Activated CD8-positive, alpha-beta T cell treated with anti-CD3 and anti-CD28 coated beads for 36 hours (primary cell): ENCODE measurements around the gene HOMER3. TPM values are rescaled to one million over a fixed set of nuclear protein-coding genes. Genes with fewer than 3 reads are reported as not detected.

Experiments
- ATAC-seq: fragments of 200-7000 bp; cut with Tn5 transposase; one replicate; pipeline ENCODE4 v1.10.0; 2021; ENCODE audit warnings: mild to moderate bottlenecking, moderate library complexity
- CTCF ChIA-PET: fragments of 350-600 bp; sonication (Branson Sonifier 250); formaldehyde crosslinking; loops from one replicate; lab custom pipeline; 2021; ENCODE audit warnings: antibody characterized with exemption; lab: Charles Lee
- POLR2A ChIA-PET: fragments of 350-600 bp; sonication (Branson Sonifier 250); formaldehyde crosslinking; loops from one replicate; lab custom pipeline; 2021; ENCODE audit warnings: antibody characterized with exemption; lab: Charles Lee
- DNase-seq: peaks from one replicate; pipeline ENCODE4 v3.0.0-alpha.2; 2020
- H3K27ac Mint-ChIP-seq: one replicate; pipeline ENCODE4 v1.8.0; 2021; ENCODE audit warnings: mild to moderate bottlenecking, mixed read lengths
- H3K27me3 Mint-ChIP-seq: one replicate; pipeline ENCODE4 v1.8.0; 2021; ENCODE audit warnings: mixed read lengths
- H3K36me3 Mint-ChIP-seq: one replicate; pipeline ENCODE4 v1.8.0; 2021; ENCODE audit warnings: low read depth, mixed read lengths
- H3K4me1 Mint-ChIP-seq: one replicate; pipeline ENCODE4 v1.8.0; 2021; ENCODE audit warnings: low read depth, mixed read lengths
- H3K4me3 Mint-ChIP-seq: one replicate; pipeline ENCODE4 v1.8.0; 2021; ENCODE audit warnings: mild to moderate bottlenecking, moderate library complexity, mixed read lengths
- H3K9me3 Mint-ChIP-seq: one replicate; pipeline ENCODE4 v1.8.0; 2021; ENCODE audit warnings: mixed read lengths
- intact Hi-C: fragments of 100-400 bp; cut with micrococcal nuclease; formaldehyde crosslinking; loops from one replicate; pipeline ENCODE4 v1.10.0; 2022
- total RNA-seq, 2 experiments: library from RNA; stranded (reverse); gene quantifications; one replicate each; pipeline ENCODE4 v1.2.3, GENCODE V29; 2021
- TF ChIP-seq, protein P1 (sequence below): fragments of 200-600 bp; IDR thresholded peaks from one replicate; pipeline ENCODE4 v1.8.0; 2022; ENCODE audit warnings: antibody characterized with exemption, mild to moderate bottlenecking

Gene HOMER3
- total RNA-seq, 2 experiments from 2014 or later = 0.36 to 0.51 TPM

DNA sequence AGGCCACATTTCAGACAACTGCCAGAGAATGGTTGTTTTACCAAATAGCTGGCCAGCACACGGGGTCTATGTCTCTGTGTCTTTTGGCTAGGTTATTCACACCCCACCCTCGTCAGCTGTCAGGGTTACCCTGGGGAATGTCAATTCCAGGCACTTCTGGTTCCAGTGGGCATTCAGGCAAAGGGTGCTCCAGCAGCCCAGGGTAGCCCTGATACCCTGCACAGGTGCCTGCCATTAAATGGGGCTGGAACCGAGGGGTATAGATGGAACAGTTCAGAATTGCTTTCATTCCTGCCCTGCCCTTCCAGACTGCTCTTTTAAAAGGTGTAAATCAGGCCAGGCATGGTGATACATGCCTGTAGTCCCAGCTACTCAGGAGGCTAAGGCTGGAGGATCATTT, 43.2 kb upstream of the HOMER3 start:
- Mint-ChIP-seq H3K27ac (no peak overlapping the region), H3K9me3 (no peaks in the 10 kb centered on the region), H3K36me3 (no peaks in the 10 kb centered on the region), H3K4me1 (no peaks in the 10 kb centered on the region), H3K27me3 (peaks cover 12% of the 10 kb centered on the region), H3K4me3 (no peak overlapping the region)
- CTCF ChIA-PET = no interaction called here
- DNase-seq (no peak), ATAC-seq (no peak)
- TF ChIP-seq, protein P1, sequence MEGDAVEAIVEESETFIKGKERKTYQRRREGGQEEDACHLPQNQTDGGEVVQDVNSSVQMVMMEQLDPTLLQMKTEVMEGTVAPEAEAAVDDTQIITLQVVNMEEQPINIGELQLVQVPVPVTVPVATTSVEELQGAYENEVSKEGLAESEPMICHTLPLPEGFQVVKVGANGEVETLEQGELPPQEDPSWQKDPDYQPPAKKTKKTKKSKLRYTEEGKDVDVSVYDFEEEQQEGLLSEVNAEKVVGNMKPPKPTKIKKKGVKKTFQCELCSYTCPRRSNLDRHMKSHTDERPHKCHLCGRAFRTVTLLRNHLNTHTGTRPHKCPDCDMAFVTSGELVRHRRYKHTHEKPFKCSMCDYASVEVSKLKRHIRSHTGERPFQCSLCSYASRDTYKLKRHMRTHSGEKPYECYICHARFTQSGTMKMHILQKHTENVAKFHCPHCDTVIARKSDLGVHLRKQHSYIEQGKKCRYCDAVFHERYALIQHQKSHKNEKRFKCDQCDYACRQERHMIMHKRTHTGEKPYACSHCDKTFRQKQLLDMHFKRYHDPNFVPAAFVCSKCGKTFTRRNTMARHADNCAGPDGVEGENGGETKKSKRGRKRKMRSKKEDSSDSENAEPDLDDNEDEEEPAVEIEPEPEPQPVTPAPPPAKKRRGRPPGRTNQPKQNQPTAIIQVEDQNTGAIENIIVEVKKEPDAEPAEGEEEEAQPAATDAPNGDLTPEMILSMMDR = no peak
- intact Hi-C loops = no loop called here
- POLR2A ChIA-PET = interaction anchor here (0.6 kb wide), 1 partner anchor 101 kb away, joined by 3 read pairs; no protein-coding TSS in a partner anchor

DNA sequence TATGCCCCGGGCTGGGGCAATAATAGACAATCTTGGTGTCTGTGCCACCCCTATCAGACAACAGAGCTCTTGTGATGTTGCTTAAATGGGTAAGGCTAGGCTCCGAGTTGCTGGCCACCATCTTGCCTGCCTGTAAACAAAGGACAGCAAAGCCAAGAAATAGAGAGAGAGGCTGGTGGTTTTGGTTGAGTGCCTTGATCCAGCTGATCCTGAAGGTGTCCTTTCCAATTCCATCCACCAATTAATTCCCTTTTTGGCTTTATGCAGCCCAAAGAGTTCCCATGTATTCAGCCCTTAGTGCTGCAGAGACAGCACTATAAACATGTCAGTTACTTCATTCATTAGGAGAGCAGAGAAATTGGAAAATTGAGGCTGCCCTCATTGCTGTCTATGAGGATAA, 41.7 kb upstream of the HOMER3 start:
- intact Hi-C loops = no loop called here
- ChIA-PET POLR2A (no interaction called here), CTCF (no interaction called here)
- TF ChIP-seq, protein P1 = no peak
- no peaks in the 10 kb centered on the region for H3K36me3 Mint-ChIP-seq
- H3K4me1 Mint-ChIP-seq = no peaks in the 10 kb centered on the region
- ATAC-seq (no peak), DNase-seq (no peak)
- H3K27ac Mint-ChIP-seq = no peak overlapping the region
- H3K4me3 Mint-ChIP-seq = no peak overlapping the region
- H3K9me3 Mint-ChIP-seq = no peaks in the 10 kb centered on the region
- peaks cover 12% of the 10 kb centered on the region for H3K27me3 Mint-ChIP-seq

DNA sequence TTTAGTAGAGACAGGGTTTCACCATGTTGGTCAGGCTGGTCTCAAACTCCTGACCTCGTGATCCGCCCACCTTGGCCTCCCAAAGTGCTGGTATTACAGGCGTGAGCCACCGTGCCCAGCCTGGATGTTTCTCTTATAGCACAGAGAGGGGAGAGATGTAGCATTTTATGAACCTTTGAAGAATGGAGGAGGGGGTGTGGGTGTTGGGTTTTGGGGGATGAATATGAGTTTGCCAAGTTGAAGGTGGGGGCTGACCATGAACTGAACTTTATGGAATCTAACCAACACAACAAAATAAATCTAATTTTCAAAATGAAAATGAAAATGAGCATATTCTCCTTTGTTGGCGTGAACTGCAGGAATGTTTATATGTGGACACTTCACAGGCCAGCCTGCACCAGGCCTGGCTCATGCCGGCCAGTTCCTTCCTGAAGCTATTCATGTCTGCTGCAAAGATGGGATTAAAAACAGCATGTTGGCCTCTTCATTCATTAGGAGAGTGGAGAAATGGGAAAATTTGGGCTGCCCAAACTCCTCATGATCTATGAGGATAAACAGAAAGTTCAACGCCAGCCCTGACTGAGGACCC, 39.5 kb upstream of the HOMER3 start:
- DNase-seq (no peak), ATAC-seq (no peak)
- TF ChIP-seq, protein P1 = no peak
- ChIA-PET CTCF (no interaction called here), POLR2A (no interaction called here)
- H3K4me3 Mint-ChIP-seq = no peak overlapping the region
- H3K27me3 Mint-ChIP-seq = peaks cover 12% of the 10 kb centered on the region
- H3K36me3 Mint-ChIP-seq = no peaks in the 10 kb centered on the region
- intact Hi-C loops = no loop called here
- no peak overlapping the region for H3K27ac Mint-ChIP-seq
- H3K9me3 Mint-ChIP-seq = no peaks in the 10 kb centered on the region
- no peaks in the 10 kb centered on the region for H3K4me1 Mint-ChIP-seq

DNA sequence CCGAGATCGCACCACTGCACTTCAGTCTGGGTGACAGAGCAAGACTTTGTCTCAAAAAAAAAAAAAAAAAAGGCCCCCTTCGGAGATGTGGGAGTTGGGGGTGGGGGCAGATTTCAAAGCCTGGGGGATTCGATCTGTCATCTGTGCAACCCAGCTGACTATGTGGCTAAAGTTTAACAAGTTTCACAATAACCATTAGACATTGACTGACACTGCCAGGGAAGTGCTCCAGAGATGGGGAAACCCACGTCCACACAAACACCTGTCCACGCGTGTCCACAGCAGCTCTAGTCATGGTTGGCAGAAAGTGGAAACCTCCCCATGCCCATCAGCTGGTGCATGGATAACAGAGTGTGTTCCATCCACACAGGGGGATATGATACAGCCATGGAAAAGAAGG, 37.6 kb upstream of the HOMER3 start:
- H3K27ac Mint-ChIP-seq = no peak overlapping the region
- H3K4me1 Mint-ChIP-seq = no peaks in the 10 kb centered on the region
- no peaks in the 10 kb centered on the region for H3K36me3 Mint-ChIP-seq
- CTCF ChIA-PET = no interaction called here
- peaks cover 3% of the 10 kb centered on the region for H3K27me3 Mint-ChIP-seq
- TF ChIP-seq, protein P1 = no peak
- H3K4me3 Mint-ChIP-seq = no peak overlapping the region
- intact Hi-C loops = no loop called here
- ATAC-seq (no peak), DNase-seq (no peak)
- no peaks in the 10 kb centered on the region for H3K9me3 Mint-ChIP-seq
- POLR2A ChIA-PET = no interaction called here

DNA sequence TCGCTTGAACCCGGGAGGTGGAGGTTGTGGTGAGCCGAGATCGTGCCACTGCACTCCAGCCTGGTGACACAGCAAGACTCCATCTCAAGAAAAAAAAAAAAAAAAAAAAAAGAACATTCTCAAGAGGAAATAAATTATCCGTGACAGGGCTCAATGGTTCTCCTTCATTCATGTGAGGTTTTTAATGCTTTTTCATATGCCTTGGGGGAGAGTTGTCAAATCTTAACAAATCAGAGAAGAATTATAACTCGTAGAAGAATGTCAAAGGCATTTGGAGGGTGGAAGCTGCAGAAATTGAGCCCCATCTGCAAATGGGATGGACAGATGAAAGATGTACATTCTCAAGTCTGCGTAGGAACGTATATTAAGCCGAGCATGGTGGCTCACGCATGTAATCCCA, 34.9 kb upstream of the HOMER3 start:
- Mint-ChIP-seq H3K27me3 (peaks cover 6% of the 10 kb centered on the region), H3K9me3 (no peaks in the 10 kb centered on the region), H3K4me3 (no peak overlapping the region), H3K4me1 (no peaks in the 10 kb centered on the region), H3K27ac (no peak overlapping the region), H3K36me3 (no peaks in the 10 kb centered on the region)
- TF ChIP-seq, protein P1 = no peak
- ATAC-seq (no peak), DNase-seq (no peak)
- CTCF ChIA-PET = no interaction called here
- POLR2A ChIA-PET = no interaction called here
- intact Hi-C loops = no loop called here
